GM18526 (cell line): ENCODE results near the gene TSPAN7.

ENCODE experiments used
- POLR2A ChIP-seq: IDR thresholded peaks from 3 replicates; pipeline ENCODE4 v1.6.1; 2011; ENCODE audit not compliant: insufficient read length; ENCODE audit errors: extremely low read depth

Gene TSPAN7

DNA sequence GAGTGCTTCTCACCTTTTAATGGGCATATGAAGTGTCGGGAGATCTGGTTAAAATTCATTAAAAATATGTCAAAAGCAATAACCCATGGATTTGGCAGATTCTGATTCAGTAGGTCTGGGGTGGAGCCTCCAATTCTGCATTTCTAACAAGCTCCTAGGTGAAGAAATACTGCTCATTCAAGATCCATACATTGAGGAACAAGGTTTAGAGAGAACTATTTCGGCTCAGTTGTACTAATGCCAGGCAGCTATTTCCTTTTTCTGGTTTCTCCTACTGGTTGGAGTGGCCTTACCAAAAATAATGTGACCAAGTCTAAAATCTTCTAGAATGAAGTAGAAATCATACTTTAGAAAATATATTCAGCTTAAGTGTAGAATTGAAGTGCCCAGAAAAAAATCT, 117.5 kb downstream of the TSPAN7 start:
- no peak for TF ChIP-seq POLR2A

DNA sequence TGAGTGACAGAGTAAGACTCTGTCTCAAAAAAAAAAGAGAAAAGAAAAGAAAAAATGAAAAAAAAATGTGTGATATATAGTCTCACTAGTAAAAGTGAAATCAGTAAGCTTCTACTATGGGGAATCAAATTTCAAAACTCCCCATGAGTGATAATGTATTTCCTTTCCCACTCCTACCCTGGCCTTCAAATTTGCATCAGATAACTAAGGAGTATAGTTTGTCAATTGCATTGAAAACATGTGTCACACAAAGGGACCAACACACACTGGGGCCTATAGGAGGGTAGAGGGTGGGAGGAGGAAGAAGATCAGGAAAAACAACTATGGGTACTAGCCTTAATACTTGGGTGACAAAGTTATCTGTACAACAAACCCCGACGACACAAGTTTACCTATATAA, 118.4 kb downstream of the TSPAN7 start:
- no peak for TF ChIP-seq POLR2A

DNA sequence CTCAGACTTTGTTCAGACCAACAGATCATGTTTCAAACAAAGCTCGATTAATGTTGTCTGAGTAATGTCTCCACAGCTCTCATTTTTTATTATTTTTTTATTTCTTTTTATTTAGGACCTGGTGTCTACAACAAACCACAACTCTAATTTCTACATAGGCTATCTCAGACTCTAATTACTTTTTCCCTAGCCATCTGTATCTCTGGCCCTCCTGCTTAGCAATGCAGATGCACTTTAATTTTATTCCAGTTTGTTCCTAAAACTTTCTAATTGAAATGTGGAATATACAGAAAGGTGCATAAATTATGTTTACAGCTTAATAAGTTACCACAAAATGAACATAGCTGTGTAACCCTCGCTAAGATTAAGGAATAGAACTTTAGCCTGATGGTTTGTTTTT, 120.8 kb downstream of the TSPAN7 start:
- no peak for TF ChIP-seq POLR2A

DNA sequence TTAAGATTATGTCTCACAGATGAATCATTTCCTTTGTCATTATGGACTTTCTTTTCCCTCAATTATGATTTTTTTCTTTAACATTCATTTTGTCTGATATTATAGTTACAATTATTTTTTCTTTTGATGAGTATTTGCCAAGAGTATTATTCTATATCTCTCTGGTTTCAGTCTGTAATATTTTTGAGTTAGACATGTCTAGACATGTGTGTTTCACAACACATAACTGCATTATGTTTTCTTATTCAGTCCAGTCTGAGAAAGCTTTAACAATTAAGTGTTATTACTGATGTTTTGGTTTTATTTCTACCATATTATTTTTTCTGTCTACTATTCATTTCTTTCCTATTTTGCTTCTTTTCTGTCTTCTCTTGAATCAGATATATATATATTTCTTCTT, 131.6 kb downstream of the TSPAN7 start:
- TF ChIP-seq POLR2A = no peak

DNA sequence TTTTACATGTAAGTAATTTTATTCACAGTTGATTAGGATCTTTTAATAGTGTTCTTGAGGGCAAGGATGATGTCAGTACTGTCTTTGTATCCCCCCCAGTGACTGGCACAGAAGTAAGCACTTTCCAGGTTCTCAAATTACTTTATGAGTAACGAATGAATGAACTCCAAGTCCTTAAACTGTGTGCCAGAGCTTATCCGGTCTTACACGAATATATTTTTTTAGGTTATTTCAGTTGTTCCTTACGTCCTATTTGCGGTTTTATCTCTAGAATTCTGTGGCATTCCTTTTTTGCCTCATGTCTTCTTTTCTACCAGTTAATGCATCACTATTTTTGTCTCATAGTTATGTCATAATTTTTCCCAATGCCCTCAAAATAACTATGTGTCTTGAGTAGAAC, 133.1 kb downstream of the TSPAN7 start:
- TF ChIP-seq POLR2A = no peak

DNA sequence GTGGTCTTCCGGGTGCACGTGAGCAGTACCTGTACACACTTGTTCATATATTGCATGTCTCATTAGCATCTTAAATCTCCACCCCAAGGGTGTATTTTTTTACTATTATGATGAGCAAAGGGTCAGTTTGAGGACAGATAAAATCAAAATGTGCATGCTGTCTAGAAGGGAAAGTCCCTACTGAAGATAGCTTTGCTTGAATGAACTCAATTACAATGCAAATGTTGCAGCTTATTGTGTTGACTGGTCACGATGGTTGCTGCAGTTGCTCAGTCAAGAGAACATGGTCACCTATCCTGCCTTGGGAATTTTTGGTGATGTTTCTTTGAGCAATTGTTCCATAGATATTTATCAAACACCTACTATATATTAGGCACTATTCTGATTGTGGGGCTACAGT, 136.1 kb downstream of the TSPAN7 start:
- no peak for TF ChIP-seq POLR2A

DNA sequence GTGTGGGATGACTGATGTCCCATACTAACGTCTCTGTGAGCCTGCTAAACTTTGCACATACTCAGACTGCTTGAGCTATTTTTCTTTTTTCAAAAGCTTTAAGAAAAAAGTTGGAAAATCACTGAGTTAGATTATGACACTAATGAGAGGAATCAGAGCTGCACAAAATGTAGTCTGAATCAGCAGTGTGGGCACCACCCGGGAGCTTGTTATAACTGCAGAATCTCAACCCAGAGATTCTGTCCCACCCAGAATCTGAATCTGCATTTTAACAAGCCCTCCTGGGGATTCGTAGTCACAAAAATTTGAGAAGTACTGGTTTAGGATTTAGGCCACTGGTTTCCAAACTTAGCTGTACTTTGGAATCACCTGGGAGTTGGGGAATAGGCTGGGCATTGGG, 137.8 kb downstream of the TSPAN7 start:
- TF ChIP-seq POLR2A = no peak

DNA sequence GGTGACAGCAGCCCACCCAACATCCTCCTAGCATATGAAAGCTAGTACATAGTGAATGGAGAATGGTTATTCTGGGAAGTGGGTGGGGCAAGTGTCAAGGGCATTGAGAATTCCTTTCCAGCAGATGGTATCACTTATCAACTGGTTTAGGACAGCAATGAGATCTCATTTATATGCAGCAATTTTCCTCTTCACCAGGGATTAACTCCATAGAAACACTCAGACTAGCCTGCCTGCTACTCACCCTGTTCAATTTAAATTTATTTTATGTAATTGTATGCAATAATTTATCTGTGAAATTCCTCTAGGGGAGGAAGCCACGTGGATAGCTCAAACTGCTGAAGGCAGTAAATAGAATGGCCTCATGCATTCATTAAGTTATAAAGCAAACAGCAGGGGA, 138.4 kb downstream of the TSPAN7 start:
- no peak for TF ChIP-seq POLR2A

DNA sequence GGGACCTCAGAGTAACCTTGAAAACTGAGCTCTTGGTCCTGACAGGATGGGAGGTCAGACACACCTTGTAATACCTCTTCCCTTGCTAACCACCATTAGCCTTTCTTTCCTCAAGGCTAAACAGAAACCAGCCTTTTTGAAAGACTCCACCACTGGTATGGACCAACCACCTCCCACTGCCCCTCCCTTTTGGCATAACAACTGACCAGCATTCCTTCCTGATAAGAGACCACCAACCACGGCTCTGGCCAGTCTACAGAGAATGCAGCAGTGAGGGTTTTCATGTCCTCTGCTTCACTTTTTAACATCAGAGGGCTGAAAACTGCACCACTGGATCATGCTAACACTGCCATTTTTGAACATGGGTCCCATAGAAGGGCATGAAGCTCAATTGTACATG, 139.7 kb downstream of the TSPAN7 start:
- no peak for TF ChIP-seq POLR2A

DNA sequence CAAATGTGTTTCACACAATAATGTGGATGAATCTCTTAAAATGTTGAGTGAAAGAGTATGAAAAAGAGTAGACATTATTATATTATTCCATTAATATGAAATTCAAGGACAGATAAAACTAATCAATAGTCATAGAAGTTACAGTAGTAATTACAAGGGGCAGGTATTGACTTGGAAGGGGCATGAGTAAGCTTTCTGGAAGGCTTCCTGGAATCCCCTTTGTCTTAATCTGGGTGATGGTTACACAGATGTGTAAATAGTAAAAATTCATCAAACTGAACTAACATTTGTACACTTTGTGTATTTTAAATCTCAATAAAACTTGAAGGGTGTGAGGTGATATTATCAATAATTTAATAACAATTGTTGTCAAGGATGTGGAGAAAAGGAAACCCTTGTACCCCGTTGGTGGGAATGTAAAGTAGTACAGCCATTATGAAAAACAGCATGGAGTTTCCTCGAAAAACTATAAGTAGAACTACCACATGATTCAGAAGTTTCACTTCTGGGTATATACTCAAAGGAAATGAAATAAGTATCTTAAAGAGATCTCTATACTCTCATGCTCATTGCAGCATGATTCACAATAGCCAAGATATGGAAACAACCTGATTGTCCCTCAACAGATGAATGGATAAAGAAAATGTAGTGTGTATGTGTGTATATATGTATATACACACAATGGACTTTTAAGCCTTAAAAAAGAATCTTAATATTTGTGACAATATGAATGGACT, 143.0 kb downstream of the TSPAN7 start:
- TF ChIP-seq POLR2A = no peak

DNA sequence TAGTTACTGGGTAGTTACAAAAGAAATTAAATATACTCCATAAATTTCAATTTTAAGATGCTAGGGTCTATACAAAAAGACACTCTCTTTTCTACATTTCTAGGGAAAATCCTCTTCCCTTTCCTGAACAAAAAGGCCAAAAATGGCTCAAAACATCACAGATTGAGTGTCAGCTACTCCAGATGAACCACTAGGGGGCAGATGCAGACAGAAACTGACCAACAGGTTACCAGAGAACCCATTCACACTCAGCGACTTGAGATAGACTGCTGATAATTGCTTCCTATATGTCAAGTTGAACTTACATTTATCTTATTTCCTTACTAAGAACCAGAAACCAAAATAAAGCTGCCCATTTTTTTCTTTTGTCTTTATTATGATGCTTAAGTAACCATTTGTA, 156.5 kb downstream of the TSPAN7 start:
- TF ChIP-seq POLR2A = no peak

DNA sequence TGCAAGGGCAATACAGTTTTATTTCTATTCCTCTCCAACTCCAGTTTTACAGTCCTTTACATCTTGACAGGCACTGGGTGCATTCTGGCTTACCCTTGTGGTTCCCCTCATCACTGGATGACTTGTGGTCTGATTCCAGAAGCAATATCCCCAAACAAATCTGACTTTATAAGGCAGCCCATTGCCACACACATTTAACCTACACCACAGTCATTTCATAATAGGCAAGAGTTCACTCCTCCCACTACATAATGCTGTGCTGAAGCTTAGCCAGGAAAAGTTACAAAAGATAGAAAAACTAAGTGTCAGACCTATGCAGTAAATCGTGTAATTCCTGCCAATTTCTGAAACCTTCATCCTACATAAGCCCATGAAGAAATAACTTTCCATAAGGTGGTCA, 157.0 kb downstream of the TSPAN7 start:
- TF ChIP-seq POLR2A = no peak

DNA sequence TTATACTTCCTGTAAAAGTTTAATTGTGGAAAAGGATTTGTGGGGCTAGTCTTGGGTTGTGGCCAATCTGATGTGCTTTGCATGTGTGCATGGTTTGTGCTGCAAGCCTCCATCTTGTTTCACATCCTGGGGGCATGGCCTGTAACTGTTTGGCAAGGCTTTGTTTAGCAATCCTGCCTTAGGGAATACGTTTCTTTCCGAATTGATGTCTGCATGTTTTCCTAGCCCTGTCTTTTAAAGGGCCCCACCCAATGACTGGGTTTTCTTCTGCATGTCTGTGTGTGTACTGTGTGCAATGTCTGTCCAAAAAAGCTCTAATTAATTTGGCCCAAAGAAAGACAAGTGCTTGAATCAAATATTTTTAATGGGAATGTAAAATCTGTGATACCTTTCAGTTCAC, 165.3 kb downstream of the TSPAN7 start:
- no peak for TF ChIP-seq POLR2A

DNA sequence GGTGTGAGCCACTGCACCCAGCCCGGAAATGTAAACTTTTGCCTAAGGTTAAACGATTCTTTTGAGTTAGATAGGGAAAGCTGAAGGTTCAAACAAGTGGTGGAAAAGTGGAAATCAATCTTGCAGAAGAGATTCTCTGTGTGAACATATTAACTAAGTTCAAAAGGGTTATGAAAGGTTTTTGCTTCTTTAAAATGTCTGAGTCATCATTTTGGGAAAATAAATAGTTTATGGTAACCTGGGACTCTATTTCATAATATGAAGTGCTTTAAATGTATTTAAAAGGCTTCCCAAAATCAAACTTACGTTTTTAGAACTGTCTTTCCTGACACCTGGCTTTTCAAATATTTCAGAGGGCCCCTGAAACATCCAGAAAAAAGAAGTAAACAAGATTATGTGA, 166.3 kb downstream of the TSPAN7 start:
- TF ChIP-seq POLR2A = no peak

DNA sequence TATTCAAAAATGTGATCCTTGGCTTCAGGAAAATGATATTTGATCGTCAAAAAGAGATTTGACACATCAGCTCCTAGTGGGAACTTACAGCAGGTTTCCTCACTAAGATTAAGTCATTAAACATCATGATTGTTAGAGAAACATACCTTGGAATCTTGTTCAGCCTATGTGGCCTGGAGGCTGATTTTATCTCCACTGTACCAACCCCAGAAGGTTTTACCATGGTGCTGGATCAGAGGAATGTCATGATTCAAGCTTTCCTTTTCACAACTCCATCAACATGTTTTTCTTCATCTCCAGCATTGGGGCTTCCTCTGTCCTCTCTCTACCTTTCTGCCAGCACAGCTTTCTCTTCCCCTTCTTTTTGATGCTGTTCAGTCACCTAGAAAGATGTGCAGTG, 171.5 kb downstream of the TSPAN7 start:
- no peak for TF ChIP-seq POLR2A
